GM18526 (cell line): ENCODE measurements around the gene ACBD6.

ENCODE experiments used
- POLR2A ChIP-seq: IDR thresholded peaks from 3 replicates; pipeline ENCODE4 v1.6.1; 2011; ENCODE audit not compliant: insufficient read length; ENCODE audit errors: extremely low read depth

Gene ACBD6

DNA sequence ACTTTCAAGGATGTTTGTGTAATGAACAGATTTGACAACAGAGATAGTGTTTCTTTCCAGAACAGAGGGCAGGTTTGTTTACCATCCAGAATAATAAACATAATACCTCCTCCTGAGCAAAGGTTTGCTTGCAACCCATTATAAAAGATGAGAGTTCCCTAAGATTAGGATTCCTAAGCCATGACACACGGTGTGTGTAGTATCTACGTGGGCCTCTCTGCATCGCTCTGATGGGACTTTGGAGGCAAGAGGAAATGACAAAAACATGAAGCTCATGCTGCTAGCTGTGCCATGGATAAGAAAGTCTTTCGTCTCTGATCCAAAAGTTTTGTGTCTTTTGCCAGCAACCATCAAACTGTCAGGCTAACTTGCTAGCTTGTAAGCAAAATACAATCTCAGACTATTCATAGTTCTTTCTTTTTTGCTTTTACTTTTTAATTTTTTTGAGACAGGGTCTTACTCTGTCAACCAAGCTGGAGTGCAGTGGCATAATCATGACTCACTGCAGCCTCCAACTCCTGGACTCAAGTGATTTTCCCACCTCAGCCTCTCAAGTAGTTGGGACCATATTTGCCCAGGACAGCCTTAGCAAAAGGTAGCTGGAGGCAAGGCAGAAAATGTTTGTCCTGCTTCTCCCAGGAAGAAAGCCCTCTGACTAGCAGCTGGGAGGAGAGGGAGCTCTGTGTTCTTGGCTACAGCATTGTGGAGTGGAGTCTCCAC lies 191.2 kb downstream of the ACBD6 start:
- no peak for TF ChIP-seq POLR2A

DNA sequence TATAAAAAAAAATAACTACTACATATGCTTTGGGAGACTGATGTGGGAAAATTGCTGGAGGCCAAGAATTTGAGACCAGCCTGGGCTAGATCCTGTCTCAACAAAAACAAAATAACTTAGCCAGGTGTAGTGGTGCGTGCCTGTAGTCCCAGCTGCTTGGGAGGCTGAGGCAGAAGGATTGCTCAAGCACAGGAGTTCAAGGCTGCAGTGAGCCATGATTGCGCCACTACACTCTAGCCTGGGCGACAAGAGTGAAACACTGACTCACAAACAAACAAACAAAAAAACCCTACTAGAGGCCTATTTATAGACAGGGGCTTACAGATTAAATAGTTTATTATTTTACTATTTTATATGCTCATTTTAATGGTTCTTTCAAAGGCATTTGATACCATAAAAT lies 192.3 kb downstream of the ACBD6 start:
- TF ChIP-seq POLR2A, result no peak

DNA sequence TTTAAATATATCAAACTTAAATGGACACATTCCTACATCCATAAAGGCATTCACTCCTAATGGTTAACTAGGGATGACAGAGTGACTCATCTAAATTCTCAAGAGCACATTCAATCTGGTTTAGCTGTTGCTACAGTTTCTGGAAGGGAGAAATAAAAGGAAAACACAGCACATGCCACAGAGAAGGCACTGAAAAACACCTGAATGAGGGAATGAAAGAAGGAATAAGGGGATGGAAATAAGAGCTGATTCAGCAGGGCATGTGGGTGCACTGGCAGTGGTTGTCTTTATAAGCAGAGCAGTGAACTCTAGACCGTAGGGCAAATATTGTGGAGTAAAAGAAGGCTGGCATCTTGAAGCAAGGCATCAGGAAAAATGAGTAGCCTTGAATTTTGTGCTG lies 193.0 kb downstream of the ACBD6 start:
- TF ChIP-seq POLR2A, result no peak

DNA sequence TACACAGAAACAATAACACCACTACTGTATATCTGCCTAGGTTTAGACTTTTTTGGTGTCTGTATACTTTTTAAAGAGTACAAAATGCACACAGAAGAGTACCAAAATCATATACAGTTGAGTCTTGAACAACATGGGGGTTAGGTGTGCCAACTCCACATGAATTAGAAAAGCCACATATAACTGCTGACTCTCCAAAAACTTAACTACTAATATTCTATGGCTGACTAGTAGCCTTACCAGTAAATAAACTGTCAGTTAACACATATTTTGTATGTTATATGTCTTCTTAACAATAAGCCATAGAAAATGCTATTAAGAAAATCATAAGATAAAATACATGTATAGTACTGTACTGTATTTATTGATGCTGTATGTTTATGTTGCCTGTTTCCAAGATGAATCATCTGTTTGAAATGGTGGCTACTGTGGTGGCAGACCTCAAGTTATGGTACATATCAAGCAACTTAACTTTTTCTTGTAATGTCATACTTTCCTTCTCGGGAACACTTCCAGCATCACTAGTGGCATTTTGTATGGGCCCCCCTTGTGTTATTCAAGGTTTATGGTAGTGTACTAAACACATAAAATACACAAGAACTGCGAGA lies 201.1 kb downstream of the ACBD6 start:
- no peak for TF ChIP-seq POLR2A

DNA sequence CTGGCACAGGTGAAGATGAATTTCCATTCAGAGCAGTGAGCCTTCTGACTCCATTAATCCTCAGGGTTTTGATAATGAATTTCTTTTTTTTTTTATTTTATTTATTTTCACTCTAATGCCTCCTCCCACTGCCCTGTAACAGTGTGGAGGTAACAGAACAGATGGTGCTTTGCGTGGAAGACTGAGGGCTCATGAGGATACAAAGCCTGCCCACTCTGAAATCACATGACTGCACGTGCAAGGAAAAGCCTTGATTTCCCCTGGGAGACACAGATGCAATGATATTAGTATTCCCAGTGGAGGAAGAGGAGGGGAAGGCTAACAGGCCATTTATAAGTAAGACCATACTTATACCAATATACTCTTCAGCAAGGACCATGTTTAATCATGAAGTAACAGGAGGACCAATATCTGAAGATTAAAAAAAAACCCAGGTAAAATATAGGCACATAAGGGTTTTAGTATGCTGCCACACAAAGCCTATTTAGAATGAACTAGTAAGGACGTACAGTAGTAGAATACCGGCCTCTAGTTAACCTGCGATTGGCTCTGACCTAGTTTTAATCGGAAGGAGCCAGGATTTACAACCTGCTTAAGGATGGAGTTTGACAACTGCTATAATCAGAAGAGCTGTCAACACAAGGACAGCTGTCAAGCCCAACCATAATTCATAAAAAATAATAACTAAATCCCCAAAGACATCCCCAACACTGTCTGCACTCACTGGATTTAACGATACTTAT lies 202.7 kb downstream of the ACBD6 start:
- TF ChIP-seq POLR2A, result no peak

DNA sequence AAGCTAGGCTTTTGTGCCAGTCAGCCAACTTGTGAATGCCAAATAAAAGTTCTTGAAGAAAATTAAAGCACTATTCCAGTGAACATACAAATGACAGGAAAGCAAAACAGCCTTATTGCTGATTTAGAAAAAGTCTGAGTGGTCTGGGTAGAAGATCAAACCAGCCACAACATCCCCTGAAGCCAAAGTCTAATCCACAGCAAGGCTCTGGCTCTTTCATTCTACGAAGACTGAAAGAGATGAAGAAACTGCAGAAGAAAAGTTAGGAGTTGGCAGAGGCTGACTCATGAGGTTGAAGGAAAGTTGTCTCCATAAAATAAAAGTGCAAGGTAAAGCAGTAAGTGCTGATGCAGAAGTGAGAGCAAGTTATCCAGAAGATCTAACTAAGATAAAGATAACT lies 206.4 kb downstream of the ACBD6 start:
- TF ChIP-seq POLR2A, result no peak

DNA sequence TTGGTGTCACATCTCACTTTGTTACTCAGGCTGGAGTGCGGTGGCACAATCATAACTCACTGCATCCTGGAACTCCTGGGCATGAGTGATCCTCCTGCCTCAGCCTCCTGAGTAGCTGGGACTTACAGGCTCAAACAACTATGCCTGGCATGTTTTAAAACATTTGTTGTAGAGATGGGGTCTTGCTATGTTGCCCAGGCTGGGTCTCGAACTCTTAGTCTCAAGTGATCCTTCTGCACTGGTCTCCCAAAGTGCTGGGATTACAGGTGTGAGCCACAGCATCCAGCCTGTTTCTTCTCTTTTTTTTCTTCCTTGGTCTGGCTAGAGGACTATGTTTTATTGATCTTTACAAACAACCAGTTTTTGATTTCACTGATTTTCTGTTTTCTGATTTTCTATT lies 207.7 kb downstream of the ACBD6 start:
- TF ChIP-seq POLR2A, result no peak

DNA sequence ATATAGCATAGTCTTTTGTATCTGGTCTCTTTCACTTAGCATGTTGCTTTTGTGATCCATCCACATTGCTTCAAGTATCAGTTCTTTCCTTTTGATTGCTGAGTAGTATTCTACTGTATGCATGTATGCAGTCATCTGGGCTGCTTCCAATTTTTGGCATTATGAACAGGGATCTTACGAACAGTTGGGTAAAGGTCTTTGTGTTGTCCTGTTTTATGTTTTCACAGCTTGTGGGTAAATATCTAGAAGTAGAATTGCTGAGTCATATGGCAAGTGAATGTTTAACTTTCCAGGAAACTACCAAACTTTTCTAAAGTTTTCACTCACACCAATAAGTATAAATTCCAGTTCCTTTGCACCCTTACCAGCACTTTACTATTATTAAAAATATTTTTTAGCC lies 211.4 kb downstream of the ACBD6 start:
- no peak for TF ChIP-seq POLR2A

DNA sequence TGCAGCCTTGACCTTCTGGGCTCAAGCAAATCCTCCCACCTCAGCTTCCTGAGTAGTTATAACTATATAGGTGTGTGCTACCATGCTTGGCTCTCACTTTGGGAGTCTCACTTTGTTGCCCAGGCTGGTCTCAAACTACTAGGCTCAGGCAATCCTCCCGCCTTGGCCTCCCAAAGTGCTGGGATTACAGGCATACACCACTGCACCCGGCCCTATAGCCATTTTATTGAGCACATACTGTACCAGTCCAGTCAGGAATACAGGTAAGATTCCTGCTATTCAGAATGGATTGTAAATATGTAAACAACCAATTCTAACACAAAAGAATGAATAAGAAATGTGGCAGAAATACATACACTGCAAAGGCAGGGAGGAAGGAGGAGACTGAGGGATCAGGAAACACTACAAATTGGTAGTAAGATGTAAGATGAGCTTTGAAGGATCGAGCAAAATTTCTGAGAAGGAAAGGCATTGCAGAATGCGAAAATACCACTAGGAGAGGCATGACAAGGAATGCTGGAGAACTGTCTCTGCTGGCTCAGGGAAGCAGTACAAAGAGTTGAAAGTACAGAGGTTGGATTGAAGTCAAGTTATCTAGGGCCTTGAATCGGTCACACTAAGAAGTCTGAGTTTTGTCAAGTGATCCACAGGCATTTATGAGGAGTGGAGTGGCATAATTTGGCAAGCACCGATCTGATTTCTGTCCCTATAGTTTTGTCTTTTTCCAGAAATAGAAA lies 211.9 kb downstream of the ACBD6 start:
- no peak for TF ChIP-seq POLR2A

DNA sequence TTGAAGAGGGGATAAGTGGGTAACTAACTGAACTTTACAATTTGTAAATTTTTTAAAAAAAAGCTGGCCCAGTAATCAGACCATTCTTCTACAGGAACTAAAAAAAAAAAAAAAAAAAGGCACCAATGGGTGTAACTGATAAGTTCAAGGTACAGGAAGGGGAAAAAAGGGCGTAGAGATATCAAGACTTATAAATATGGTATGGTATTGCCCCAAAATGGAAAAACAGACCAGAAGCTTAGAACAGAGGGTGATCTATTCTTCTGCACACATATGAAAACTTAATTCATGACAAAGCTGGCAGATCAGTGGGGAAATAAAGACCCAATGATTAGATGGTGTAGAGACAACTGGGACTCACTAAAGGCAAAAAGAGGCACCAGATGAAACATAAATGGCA lies 213.4 kb downstream of the ACBD6 start:
- TF ChIP-seq POLR2A, result no peak

DNA sequence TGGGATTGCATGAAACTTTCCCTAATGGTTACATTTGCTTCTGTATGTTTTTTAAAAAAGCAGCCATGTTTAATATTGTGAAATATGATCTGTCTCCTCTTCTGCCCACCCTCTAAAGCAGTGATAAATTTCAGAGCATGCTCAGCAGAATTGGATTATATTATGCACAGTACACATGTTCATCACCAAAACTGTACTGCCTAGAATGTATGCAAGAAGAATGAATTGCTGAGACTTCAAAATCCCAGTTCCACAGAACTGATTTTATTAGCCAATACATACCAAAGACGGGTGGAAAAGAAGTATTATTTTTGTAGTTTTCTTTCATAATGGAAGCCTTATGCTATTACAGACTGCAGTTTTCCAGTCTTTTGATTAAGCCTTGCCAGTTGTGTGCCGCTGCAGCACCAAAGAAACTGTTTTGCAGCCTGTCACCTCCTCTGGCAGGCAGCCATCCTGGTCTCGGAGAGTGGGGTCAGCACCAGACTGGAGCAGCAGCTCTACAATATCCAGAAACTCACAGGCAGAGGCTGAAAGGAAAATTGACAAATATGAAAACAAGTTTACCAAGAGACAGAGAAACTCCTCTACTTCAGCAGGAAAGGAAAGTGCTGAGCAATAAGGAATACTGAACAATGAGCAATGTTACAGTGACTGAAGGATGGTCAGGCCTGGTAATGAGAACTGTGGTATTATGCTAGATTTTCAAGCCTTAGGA lies 214.2 kb downstream of the ACBD6 start:
- no peak for TF ChIP-seq POLR2A

DNA sequence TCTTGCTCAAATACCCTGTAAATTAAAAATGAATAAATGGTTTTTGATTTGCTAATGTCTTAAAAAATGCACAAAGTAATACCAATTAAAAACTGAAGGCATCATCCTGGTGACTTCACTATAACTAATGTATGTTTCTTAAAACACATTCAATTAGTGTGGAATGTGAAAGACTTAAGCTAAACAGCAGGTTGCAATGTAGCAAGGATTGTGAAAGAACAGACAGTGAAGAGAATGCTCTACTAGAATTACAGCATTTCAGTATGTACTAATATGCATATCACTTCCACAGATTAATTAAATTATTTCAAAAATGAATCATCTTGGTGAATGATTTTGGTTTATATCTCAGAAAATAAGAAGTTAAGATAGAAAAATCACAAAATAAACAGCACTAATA lies 216.0 kb downstream of the ACBD6 start:
- TF ChIP-seq POLR2A, result no peak

DNA sequence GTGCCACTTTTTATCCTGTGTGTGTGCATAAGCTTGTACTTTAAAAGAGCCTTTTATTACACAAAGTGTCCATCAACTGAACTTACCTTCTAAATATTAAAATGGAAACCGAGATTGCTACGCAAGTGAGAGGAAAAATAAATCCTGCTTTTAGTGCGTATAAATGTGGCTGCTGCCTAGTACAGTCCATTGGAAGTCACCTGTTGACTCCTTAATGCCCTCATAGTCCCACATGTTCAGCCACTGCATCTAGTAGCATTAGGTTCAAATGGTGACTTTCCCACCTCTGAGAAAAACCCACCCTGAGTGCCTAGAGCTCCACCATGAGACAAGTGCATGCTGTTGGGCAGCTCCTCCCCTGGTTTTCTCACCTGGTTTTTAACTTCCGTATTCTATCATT lies 219.3 kb downstream of the ACBD6 start:
- no peak for TF ChIP-seq POLR2A

DNA sequence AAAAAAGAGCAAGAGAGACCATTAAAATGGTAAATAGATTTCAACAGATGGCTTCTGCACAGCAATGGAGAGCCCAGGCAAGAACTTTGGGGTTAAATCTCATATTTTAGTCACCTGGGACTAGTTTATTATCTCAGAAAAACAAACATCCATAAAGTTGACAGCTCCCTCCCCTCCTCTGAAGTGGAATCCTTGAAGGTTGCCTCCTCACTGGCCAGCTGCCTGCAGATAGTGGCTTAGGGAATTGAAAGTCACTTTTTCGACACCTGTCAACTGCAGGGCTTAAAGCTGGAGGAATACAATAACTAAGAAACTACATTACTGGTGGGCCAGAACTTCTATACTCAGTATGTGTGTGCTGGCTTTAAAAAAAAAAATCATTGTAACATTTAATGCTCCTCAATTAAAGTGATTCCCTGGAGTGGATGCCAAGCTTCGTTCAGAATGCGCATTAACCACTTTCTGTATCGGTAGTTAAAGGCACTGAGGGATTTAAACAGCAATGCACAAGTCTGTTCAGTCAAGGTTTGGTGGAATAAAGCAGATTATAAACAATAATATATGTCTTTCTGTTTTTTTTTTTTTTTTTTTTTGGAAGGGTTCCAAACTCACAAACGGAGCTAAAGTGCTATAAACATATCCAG lies 219.9 kb downstream of the ACBD6 start:
- TF ChIP-seq POLR2A, result no peak

DNA sequence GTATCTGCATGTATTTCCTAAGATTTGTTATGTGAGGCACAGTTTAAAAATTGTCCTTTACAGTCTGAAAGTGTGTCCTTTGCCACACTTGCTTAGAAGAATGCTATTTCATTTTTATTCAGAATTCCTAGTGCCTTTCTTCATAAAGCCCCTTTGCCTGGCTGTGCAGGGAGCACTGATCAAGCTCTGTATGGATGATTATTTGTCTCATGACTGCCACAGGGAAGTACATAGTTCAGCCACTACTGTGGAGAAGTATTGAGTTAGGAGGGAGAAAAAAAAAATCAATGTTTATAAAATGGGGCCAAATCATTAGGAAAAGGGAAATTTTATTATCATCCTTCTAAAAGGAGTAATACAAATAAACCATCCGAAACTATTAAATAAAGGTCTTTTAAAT lies 220.9 kb downstream of the ACBD6 start:
- TF ChIP-seq POLR2A, result no peak
